Astrocyte (in vitro differentiated cells and primary cell): Measurements from ENCODE around the gene SDHC. TPM values are rescaled to one million over a fixed set of nuclear protein-coding genes. Genes with fewer than 3 reads are reported as not detected.

Experiments
- DNase-seq: peaks from one replicate; pipeline ENCODE4 v3.0.0-alpha.2; 2010; ENCODE audit warnings: low read depth
- FAIRE-seq: peaks from 2 replicates; lab custom pipeline; 2011; peaks lifted over from hg19 to GRCh38; lab: Jason Lieb, UNC
- H2AFZ ChIP-seq: 2 replicates; pipeline ENCODE4 v1.6.0; 2012; ENCODE audit warnings: low read depth, low read length, inconsistent platforms
- H3K27ac ChIP-seq: 2 replicates; pipeline ENCODE4 v1.5.1; 2011; ENCODE audit warnings: low read depth, low read length, inconsistent platforms
- H3K27me3 ChIP-seq: 2 replicates; pipeline ENCODE4 v1.6.0; 2011; ENCODE audit warnings: low read length, inconsistent platforms; ENCODE audit not compliant: insufficient read depth
- H3K36me3 ChIP-seq: 2 replicates; pipeline ENCODE4 v1.5.1; 2011; ENCODE audit warnings: low read length, inconsistent platforms; ENCODE audit not compliant: insufficient read depth
- H3K4me1 ChIP-seq: 2 replicates; pipeline ENCODE4 v1.5.1; 2011; ENCODE audit warnings: low read length, inconsistent platforms; ENCODE audit not compliant: insufficient read depth
- H3K4me2 ChIP-seq: 2 replicates; pipeline ENCODE4 v1.6.0; 2012; ENCODE audit warnings: low read length, inconsistent platforms
- H3K4me3 ChIP-seq: 2 replicates; pipeline ENCODE4 v1.5.1; 2011; ENCODE audit warnings: low read depth, mild to moderate bottlenecking, low read length, inconsistent platforms; ENCODE audit not compliant: insufficient read depth
- H3K79me2 ChIP-seq: 2 replicates; pipeline ENCODE4 v1.6.0; 2012; ENCODE audit warnings: mild to moderate bottlenecking, low read length, inconsistent platforms; ENCODE audit not compliant: insufficient read depth
- H3K9ac ChIP-seq: 2 replicates; pipeline ENCODE4 v1.6.0; 2012; ENCODE audit warnings: mild to moderate bottlenecking, low read length, inconsistent platforms
- H3K9me3 ChIP-seq: 2 replicates; pipeline ENCODE4 v1.5.1; 2012; ENCODE audit warnings: low read depth, mild to moderate bottlenecking, low read length, inconsistent platforms; ENCODE audit not compliant: insufficient read depth
- H4K20me1 ChIP-seq: 2 replicates; pipeline ENCODE4 v1.6.0; 2012; ENCODE audit warnings: low read length, inconsistent platforms; ENCODE audit not compliant: insufficient read depth
- H3K27ac Mint-ChIP-seq: one replicate; pipeline ENCODE4 v1.8.0; 2021; ENCODE audit warnings: mild to moderate bottlenecking, mixed read lengths; ENCODE audit not compliant: unreplicated experiment
- H3K27me3 Mint-ChIP-seq: one replicate; pipeline ENCODE4 v1.8.0; 2021; ENCODE audit warnings: low read depth, mixed read lengths; ENCODE audit not compliant: unreplicated experiment
- H3K36me3 Mint-ChIP-seq: one replicate; pipeline ENCODE4 v1.8.0; 2021; ENCODE audit warnings: low read depth, mixed read lengths; ENCODE audit not compliant: unreplicated experiment
- H3K4me1 Mint-ChIP-seq: one replicate; pipeline ENCODE4 v1.8.0; 2021; ENCODE audit warnings: low read depth, mixed read lengths; ENCODE audit not compliant: unreplicated experiment
- H3K4me3 Mint-ChIP-seq: one replicate; pipeline ENCODE4 v1.8.0; 2021; ENCODE audit warnings: mild to moderate bottlenecking, moderate library complexity, mixed read lengths; ENCODE audit not compliant: unreplicated experiment
- H3K9me3 Mint-ChIP-seq: one replicate; pipeline ENCODE4 v1.8.0; 2021; ENCODE audit warnings: mild to moderate bottlenecking, mixed read lengths; ENCODE audit not compliant: unreplicated experiment
- EZH2 ChIP-seq: IDR thresholded peaks from 2 replicates; pipeline ENCODE4 v1.6.1; 2012; ENCODE audit warnings: mild to moderate bottlenecking, low read length, inconsistent platforms; ENCODE audit not compliant: insufficient read depth
- total RNA-seq: library from RNA; stranded (reverse); gene quantifications from 2 replicates; pipeline ENCODE4 v1.2.1, GENCODE V29; 2021
- TF ChIP-seq, protein P1 (sequence below): IDR thresholded peaks from 2 replicates; pipeline ENCODE4 v1.5.1; 2011; ENCODE audit warnings: low read depth, mild to moderate bottlenecking, inconsistent platforms, low read length, moderate library complexity; ENCODE audit not compliant: insufficient read depth

Gene SDHC
- total RNA-seq, 1 donor from 2014 or later: 181 TPM

DNA sequence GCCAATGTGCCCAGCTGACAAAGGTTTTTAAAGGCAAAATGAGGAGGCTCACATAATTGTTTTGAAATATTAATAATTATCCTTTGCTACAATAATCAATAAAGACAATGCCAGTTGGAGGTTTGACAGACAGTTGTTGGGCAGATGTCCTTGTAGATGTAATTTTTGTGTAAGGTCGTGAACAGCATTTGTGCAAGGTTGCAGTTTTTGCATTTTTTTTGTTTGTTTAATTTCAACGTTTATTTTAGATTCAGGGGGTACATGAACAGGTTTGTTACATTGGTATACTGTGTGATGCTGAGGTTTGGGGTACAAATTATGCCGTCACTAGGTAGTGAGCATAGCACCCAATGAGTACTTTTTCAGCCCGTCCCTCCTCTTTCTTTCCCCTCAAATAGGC, 13.7 kb upstream of the SDHC start:
- H3K27me3 Mint-ChIP-seq: peaks cover 2% of the 10 kb centered on the region
- H3K9me3 ChIP-seq: no peaks in the 10 kb centered on the region
- no peaks in the 10 kb centered on the region for H3K36me3 Mint-ChIP-seq
- no peak for FAIRE-seq
- no peak for TF ChIP-seq EZH2
- TF ChIP-seq, protein P1, sequence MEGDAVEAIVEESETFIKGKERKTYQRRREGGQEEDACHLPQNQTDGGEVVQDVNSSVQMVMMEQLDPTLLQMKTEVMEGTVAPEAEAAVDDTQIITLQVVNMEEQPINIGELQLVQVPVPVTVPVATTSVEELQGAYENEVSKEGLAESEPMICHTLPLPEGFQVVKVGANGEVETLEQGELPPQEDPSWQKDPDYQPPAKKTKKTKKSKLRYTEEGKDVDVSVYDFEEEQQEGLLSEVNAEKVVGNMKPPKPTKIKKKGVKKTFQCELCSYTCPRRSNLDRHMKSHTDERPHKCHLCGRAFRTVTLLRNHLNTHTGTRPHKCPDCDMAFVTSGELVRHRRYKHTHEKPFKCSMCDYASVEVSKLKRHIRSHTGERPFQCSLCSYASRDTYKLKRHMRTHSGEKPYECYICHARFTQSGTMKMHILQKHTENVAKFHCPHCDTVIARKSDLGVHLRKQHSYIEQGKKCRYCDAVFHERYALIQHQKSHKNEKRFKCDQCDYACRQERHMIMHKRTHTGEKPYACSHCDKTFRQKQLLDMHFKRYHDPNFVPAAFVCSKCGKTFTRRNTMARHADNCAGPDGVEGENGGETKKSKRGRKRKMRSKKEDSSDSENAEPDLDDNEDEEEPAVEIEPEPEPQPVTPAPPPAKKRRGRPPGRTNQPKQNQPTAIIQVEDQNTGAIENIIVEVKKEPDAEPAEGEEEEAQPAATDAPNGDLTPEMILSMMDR: no peak
- H3K4me3 Mint-ChIP-seq: no peak overlapping the region
- peaks cover 7% of the 10 kb centered on the region for H3K4me1 Mint-ChIP-seq
- H3K4me2 ChIP-seq: no peak overlapping the region
- H3K9ac ChIP-seq: no peak overlapping the region
- no peaks in the 10 kb centered on the region for H3K79me2 ChIP-seq
- no peaks in the 10 kb centered on the region for H3K36me3 ChIP-seq
- H3K9me3 Mint-ChIP-seq: no peaks in the 10 kb centered on the region
- no peaks in the 10 kb centered on the region for H3K27me3 ChIP-seq
- no peak for DNase-seq
- H3K27ac Mint-ChIP-seq: no peak overlapping the region
- H4K20me1 ChIP-seq: no peaks in the 10 kb centered on the region
- H3K27ac ChIP-seq: no peak overlapping the region
- no peak overlapping the region for H2AFZ ChIP-seq
- no peak overlapping the region for H3K4me3 ChIP-seq
- no peaks in the 10 kb centered on the region for H3K4me1 ChIP-seq

DNA sequence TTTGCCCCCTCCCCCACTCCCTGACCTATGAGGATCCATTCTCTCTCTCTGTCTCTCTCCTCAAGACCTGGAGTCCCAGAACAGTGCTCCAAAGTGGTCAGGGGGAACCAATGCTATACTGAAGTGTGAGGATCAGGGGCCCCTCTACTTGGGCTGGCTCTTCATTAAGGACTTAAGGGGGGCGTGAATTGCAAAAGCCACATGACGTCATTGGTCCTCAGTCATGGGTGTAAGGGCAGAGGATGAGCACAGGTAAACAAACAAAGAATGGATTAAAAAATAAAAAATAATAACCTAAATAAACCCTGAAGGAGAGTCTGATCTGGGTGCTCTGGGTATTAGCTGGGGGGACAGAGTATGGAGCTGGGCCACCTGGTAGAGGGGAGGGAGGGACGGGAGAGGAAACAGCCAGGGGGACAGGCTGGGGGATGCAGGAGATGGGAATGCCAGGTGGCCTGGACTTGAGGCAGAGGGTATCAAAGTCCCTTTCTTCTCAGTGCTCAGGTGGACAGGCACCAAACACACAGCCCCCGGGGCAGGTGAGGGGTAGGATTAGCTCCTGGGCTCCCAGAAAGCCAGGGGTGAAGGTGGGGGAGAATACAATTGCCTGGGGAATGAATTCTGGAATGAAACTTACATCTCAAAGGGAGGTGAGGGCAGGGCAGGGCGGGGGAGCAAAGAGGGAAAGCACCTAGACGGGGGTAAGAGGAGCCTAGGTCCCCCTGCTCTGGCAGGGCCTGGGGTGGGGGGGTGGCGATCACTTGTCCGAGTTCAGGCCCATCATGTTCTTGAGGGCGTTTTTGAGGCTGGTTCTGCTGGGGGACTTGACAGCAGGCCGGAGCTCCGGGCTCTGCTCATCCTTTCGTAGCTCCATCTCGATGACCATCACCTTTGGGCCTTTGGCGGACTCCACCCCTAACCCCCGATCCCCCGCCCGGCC, 9.0 kb upstream of the SDHC start:
- Histone ChIP-seq H4K20me1 (no peaks in the 10 kb centered on the region), H3K4me1 (peaks cover 4% of the 10 kb centered on the region), H3K9me3 (no peaks in the 10 kb centered on the region), H3K27me3 (no peaks in the 10 kb centered on the region), H3K36me3 (no peaks in the 10 kb centered on the region), H3K4me3 (peak overlapping the region; percentile 65), H2AFZ (peak overlapping the region; percentile 94), H3K79me2 (no peaks in the 10 kb centered on the region), H3K9ac (peak overlapping the region; percentile 76), H3K27ac (no peak overlapping the region), H3K4me2 (peak overlapping the region; percentile 89)
- no peaks in the 10 kb centered on the region for H3K27me3 Mint-ChIP-seq
- H3K27ac Mint-ChIP-seq: no peak overlapping the region
- no peaks in the 10 kb centered on the region for H3K36me3 Mint-ChIP-seq
- DNase-seq (no peak), FAIRE-seq (no peak)
- H3K4me1 Mint-ChIP-seq: peaks cover 21% of the 10 kb centered on the region
- TF ChIP-seq, protein P1: no peak
- no peak for TF ChIP-seq EZH2
- no peaks in the 10 kb centered on the region for H3K9me3 Mint-ChIP-seq
- peak overlapping the region; percentile 87 for H3K4me3 Mint-ChIP-seq
